Type B pancreatic cell (in vitro differentiated cells): ENCODE results near the gene TEKT2. TPM values are rescaled to one million over a fixed set of nuclear protein-coding genes. Genes with fewer than 3 reads are reported as not detected.

ENCODE experiments used
- DNase-seq: peaks from one replicate; pipeline ENCODE4 v3.0.0; 2021; ENCODE audit warnings: mixed read lengths; ENCODE audit not compliant: unreplicated experiment; ENCODE audit errors: extremely low spot score
- H3K27ac Mint-ChIP-seq: 2 replicates; pipeline ENCODE4 v1.8.0; 2021; ENCODE audit warnings: mild to moderate bottlenecking, mixed read lengths
- H3K27me3 Mint-ChIP-seq: 2 replicates; pipeline ENCODE4 v1.8.0; 2021; ENCODE audit warnings: mixed read lengths
- H3K36me3 Mint-ChIP-seq: 2 replicates; pipeline ENCODE4 v1.8.0; 2021; ENCODE audit warnings: mixed read lengths
- H3K4me1 Mint-ChIP-seq: one replicate; pipeline ENCODE4 v1.8.0; 2021; ENCODE audit warnings: mixed read lengths; ENCODE audit not compliant: unreplicated experiment
- H3K4me3 Mint-ChIP-seq: 2 replicates; pipeline ENCODE4 v1.8.0; 2021; ENCODE audit warnings: mild to moderate bottlenecking, mixed read lengths
- H3K9me3 Mint-ChIP-seq: 2 replicates; pipeline ENCODE4 v1.8.0; 2021; ENCODE audit warnings: mixed read lengths
- CTCF ChIP-seq: fragments of 200-600 bp; sonication (generic); conservative IDR thresholded peaks from 2 replicates; pipeline ENCODE4 v1.5.0; 2021; ENCODE audit warnings: antibody characterized with exemption, mild to moderate bottlenecking
- total RNA-seq: library from RNA; stranded (reverse); gene quantifications from 2 replicates; pipeline ENCODE4 v1.2.1, GENCODE V29; 2021; ENCODE audit warnings: low replicate concordance

The TEKT2 gene
- total RNA-seq, 1 donor from 2014 or later = 9.6 TPM

GRCh38 chr1:36123356-36123755 lies 39.5 kb downstream of the TEKT2 start:
- H3K4me3 Mint-ChIP-seq = peak overlapping the region; percentile 40
- H3K27me3 Mint-ChIP-seq = peaks cover 46% of the 10 kb centered on the region
- peaks cover 33% of the 10 kb centered on the region for H3K4me1 Mint-ChIP-seq
- no peak for TF ChIP-seq CTCF
- no peaks in the 10 kb centered on the region for H3K36me3 Mint-ChIP-seq
- DNase-seq = no peak
- H3K9me3 Mint-ChIP-seq = no peaks in the 10 kb centered on the region
- H3K27ac Mint-ChIP-seq = no peak overlapping the region

GRCh38 chr1:36124404-36125128 lies 40.7 kb downstream of the TEKT2 start:
- no peak for DNase-seq
- Mint-ChIP-seq H3K4me1 (peaks cover 34% of the 10 kb centered on the region), H3K27ac (no peak overlapping the region), H3K36me3 (no peaks in the 10 kb centered on the region), H3K4me3 (peak overlapping the region; percentile 81), H3K9me3 (no peaks in the 10 kb centered on the region), H3K27me3 (peaks cover 46% of the 10 kb centered on the region)
- no peak for TF ChIP-seq CTCF

- Mint-ChIP-seq H3K27me3 (peaks cover 43% of the 10 kb centered on the region), H3K36me3 (no peaks in the 10 kb centered on the region), H3K27ac (no peak within 1 kb of the TSS), H3K4me1 (peaks cover 33% of the 10 kb centered on the region), H3K9me3 (no peaks in the 10 kb centered on the region), H3K4me3 (peak within 1 kb of the TSS; percentile 81)
- no peak for TF ChIP-seq CTCF
- DNase-seq = no peak
These were observed 41.5 kb downstream of the TEKT2 start, which contains the start of gene COL8A2 for GRCh38 chr1:36125129-36125991. Gene COL8A2, minus strand, starts transcription at chr1:36125222. Its CDS starts 24,980 bp downstream, at chr1:36100242.

GRCh38 chr1:36126005-36126716 lies 42.3 kb downstream of the TEKT2 start:
- Mint-ChIP-seq H3K36me3 (no peaks in the 10 kb centered on the region), H3K9me3 (no peaks in the 10 kb centered on the region), H3K4me1 (peaks cover 34% of the 10 kb centered on the region), H3K27me3 (peaks cover 43% of the 10 kb centered on the region), H3K27ac (no peak overlapping the region), H3K4me3 (peak overlapping the region; percentile 67)
- DNase-seq = no peak
- TF ChIP-seq CTCF = no peak

GRCh38 chr1:36126797-36127500 lies 43.1 kb downstream of the TEKT2 start:
- Mint-ChIP-seq H3K36me3 (no peaks in the 10 kb centered on the region), H3K27me3 (peaks cover 39% of the 10 kb centered on the region), H3K9me3 (no peaks in the 10 kb centered on the region), H3K27ac (no peak overlapping the region), H3K4me3 (no peak overlapping the region), H3K4me1 (peaks cover 34% of the 10 kb centered on the region)
- no peak for TF ChIP-seq CTCF
- no peak for DNase-seq
